ENCODE measurements around the gene CACFD1. TPM values are rescaled to one million over a fixed set of nuclear protein-coding genes. Genes with fewer than 3 reads are reported as not detected.

CACFD1 gene
- total and polyA plus RNA-seq, 10 donors: 4.7 to 14.2 (median 11.9) TPM

- TF ChIP-seq POLR2A (IDR thresholded peaks at IDR 0.05) (no peak), POLR2AphosphoS5 (IDR thresholded peaks at IDR 0.05) (no peak), CTCF (IDR thresholded peaks at IDR 0.05 in 8 of 11, conservative IDR thresholded peaks at IDR 0.05 in 3 of 11) (no peak)
- intact Hi-C loops (cut with DNase I; ENCODE audit: low total_unique reads): no loop called here
Measured at GRCh38 chr9:133511607-133512006, 51.8 kb downstream of the CACFD1 start.

GRCh38 chr9:133512253-133513213 is 52.8 kb downstream of the CACFD1 start:
- peaks cover 0 to 63% (median 0%) of the 10 kb centered on the region in 7 donors for H3K27me3 ChIP-seq (replicated peaks in 1 of 7)
- no peaks in the 10 kb centered on the region for H3K9me3 ChIP-seq
- H3K4me1 ChIP-seq: peaks cover 8 to 37% (median 20%) of the 10 kb centered on the region in 6 donors
- intact Hi-C loops (cut with DNase I; ENCODE audit: low total_unique reads): no loop called here
- WGBS, 5 donors: 87 to 95% (median 90%) methylated on average over 17 to 19 of the region's 19 CpGs
- no peak overlapping the region for H3K27ac ChIP-seq
- no peaks in the 10 kb centered on the region for H3K36me3 ChIP-seq
- H3K4me3 ChIP-seq: no peak overlapping the region
- DNase-seq: no peak
- no peak for TF ChIP-seq CTCF (IDR thresholded peaks at IDR 0.05 in 8 of 11, conservative IDR thresholded peaks at IDR 0.05 in 3 of 11)
- TF ChIP-seq POLR2A (IDR thresholded peaks at IDR 0.05): no peak
- TF ChIP-seq POLR2AphosphoS5 (IDR thresholded peaks at IDR 0.05): no peak

More at GRCh38 chr9:133511607-133512006, 51.8 kb downstream of the CACFD1 start:
- H3K4me1 ChIP-seq: peaks cover 8 to 44% (median 24%) of the 10 kb centered on the region in 6 donors
- H3K27me3 ChIP-seq (replicated peaks in 1 of 7): peaks cover 0 to 60% (median 0%) of the 10 kb centered on the region in 7 donors
- H3K27ac ChIP-seq: no peak overlapping the region
- no peaks in the 10 kb centered on the region for H3K36me3 ChIP-seq
- no peaks in the 10 kb centered on the region for H3K9me3 ChIP-seq
- 82 to 91% (median 85%) methylated on average over 10 of the region's 10 CpGs for WGBS, 5 donors
- no peak for DNase-seq
- H3K4me3 ChIP-seq: no peak overlapping the region

- Histone ChIP-seq H3K27me3 (replicated peaks in 1 of 7) (peaks cover 0 to 63% (median 0%) of the 10 kb centered on the region in 7 donors), H3K4me1 (peaks cover 8 to 37% (median 20%) of the 10 kb centered on the region in 6 donors), H3K4me3 (no peak overlapping the region), H3K27ac (peak overlapping the region in 1 of 8 donors; percentile 18), H3K36me3 (no peaks in the 10 kb centered on the region), H3K9me3 (no peaks in the 10 kb centered on the region)
- DNase-seq: no peak
- WGBS, 5 donors: 77 to 83% (median 81%) methylated on average over 14 to 28 of the region's 28 CpGs
- no peak for TF ChIP-seq POLR2A (IDR thresholded peaks at IDR 0.05)
- TF ChIP-seq CTCF (IDR thresholded peaks at IDR 0.05 in 8 of 11, conservative IDR thresholded peaks at IDR 0.05 in 3 of 11): no peak
- TF ChIP-seq POLR2AphosphoS5 (IDR thresholded peaks at IDR 0.05): no peak
- intact Hi-C loops (cut with DNase I; ENCODE audit: low total_unique reads): no loop called here
Measured at GRCh38 chr9:133513214-133514100, 53.7 kb downstream of the CACFD1 start.

Data from spleen (tissue), 11 donors.